Measurements from ENCODE around the gene CCNL1. TPM values are rescaled to one million over a fixed set of nuclear protein-coding genes. Genes with fewer than 3 reads are reported as not detected.

The CCNL1 gene
- total RNA-seq, 1 donor, result 194 TPM

GRCh38 chr3:157111518-157111917 is 48.4 kb downstream of the CCNL1 start:
- Histone ChIP-seq H3K27ac (ENCODE audit: low read depth, low read length) (no peak overlapping the region), H4K20me1 (ENCODE audit: insufficient read depth, low read length) (no peaks in the 10 kb centered on the region), H3K79me2 (ENCODE audit: insufficient read depth, low read length) (no peaks in the 10 kb centered on the region), H3K9me3 (ENCODE audit: low read depth, low read length) (no peaks in the 10 kb centered on the region), H3K4me1 (ENCODE audit: insufficient read depth, low read length) (no peaks in the 10 kb centered on the region), H3K27me3 (ENCODE audit: insufficient read depth, low read length) (no peaks in the 10 kb centered on the region), H3K36me3 (ENCODE audit: insufficient read depth, low read length) (no peaks in the 10 kb centered on the region), H3K4me2 (ENCODE audit: insufficient read depth, low read length) (no peak overlapping the region), H2AFZ (ENCODE audit: low read length) (no peak overlapping the region), H3K4me3 (ENCODE audit: insufficient read depth, low read length) (no peak overlapping the region)
- no peak for TF ChIP-seq CTCF (IDR thresholded peaks at IDR 0.05; ENCODE audit: extremely low read depth, low read depth, low read length)
- DNase-seq (ENCODE audit: insufficient read length, low spot score, missing footprints), result no peak

- Histone ChIP-seq H3K4me1 (ENCODE audit: insufficient read depth, low read length) (no peaks in the 10 kb centered on the region), H4K20me1 (ENCODE audit: insufficient read depth, low read length) (no peaks in the 10 kb centered on the region), H3K9me3 (ENCODE audit: low read depth, low read length) (no peaks in the 10 kb centered on the region), H3K4me2 (ENCODE audit: insufficient read depth, low read length) (no peak overlapping the region), H3K27ac (ENCODE audit: low read depth, low read length) (no peak overlapping the region), H3K79me2 (ENCODE audit: insufficient read depth, low read length) (no peaks in the 10 kb centered on the region), H2AFZ (ENCODE audit: low read length) (no peak overlapping the region), H3K4me3 (ENCODE audit: insufficient read depth, low read length) (no peak overlapping the region), H3K36me3 (ENCODE audit: insufficient read depth, low read length) (no peaks in the 10 kb centered on the region), H3K27me3 (ENCODE audit: insufficient read depth, low read length) (no peaks in the 10 kb centered on the region)
- TF ChIP-seq CTCF (IDR thresholded peaks at IDR 0.05; ENCODE audit: extremely low read depth, low read depth, low read length), result no peak
- DNase-seq (ENCODE audit: insufficient read length, low spot score, missing footprints), result no peak
Observed at GRCh38 chr3:157110761-157111278, 49.1 kb downstream of the CCNL1 start.

GRCh38 chr3:157109267-157110141 is 50.4 kb downstream of the CCNL1 start:
- H3K36me3 ChIP-seq (ENCODE audit: insufficient read depth, low read length), result no peaks in the 10 kb centered on the region
- no peak for TF ChIP-seq CTCF (IDR thresholded peaks at IDR 0.05; ENCODE audit: extremely low read depth, low read depth, low read length)
- no peaks in the 10 kb centered on the region for H4K20me1 ChIP-seq (ENCODE audit: insufficient read depth, low read length)
- no peak overlapping the region for H2AFZ ChIP-seq (ENCODE audit: low read length)
- H3K27ac ChIP-seq (ENCODE audit: low read depth, low read length), result no peak overlapping the region
- H3K9me3 ChIP-seq (ENCODE audit: low read depth, low read length), result no peaks in the 10 kb centered on the region
- no peak overlapping the region for H3K4me3 ChIP-seq (ENCODE audit: insufficient read depth, low read length)
- H3K27me3 ChIP-seq (ENCODE audit: insufficient read depth, low read length), result no peaks in the 10 kb centered on the region
- H3K4me1 ChIP-seq (ENCODE audit: insufficient read depth, low read length), result no peaks in the 10 kb centered on the region
- DNase-seq (ENCODE audit: insufficient read length, low spot score, missing footprints), result no peak
- no peaks in the 10 kb centered on the region for H3K79me2 ChIP-seq (ENCODE audit: insufficient read depth, low read length)
- H3K4me2 ChIP-seq (ENCODE audit: insufficient read depth, low read length), result no peak overlapping the region

- H3K9me3 ChIP-seq (ENCODE audit: low read depth, low read length), result no peaks in the 10 kb centered on the region
- no peak overlapping the region for H3K27ac ChIP-seq (ENCODE audit: low read depth, low read length)
- DNase-seq (ENCODE audit: insufficient read length, low spot score, missing footprints), result no peak
- no peaks in the 10 kb centered on the region for H3K27me3 ChIP-seq (ENCODE audit: insufficient read depth, low read length)
- H3K79me2 ChIP-seq (ENCODE audit: insufficient read depth, low read length), result no peaks in the 10 kb centered on the region
- no peak overlapping the region for H3K4me2 ChIP-seq (ENCODE audit: insufficient read depth, low read length)
- H2AFZ ChIP-seq (ENCODE audit: low read length), result no peak overlapping the region
- H3K4me1 ChIP-seq (ENCODE audit: insufficient read depth, low read length), result no peaks in the 10 kb centered on the region
- H3K4me3 ChIP-seq (ENCODE audit: insufficient read depth, low read length), result no peak overlapping the region
- H3K36me3 ChIP-seq (ENCODE audit: insufficient read depth, low read length), result no peaks in the 10 kb centered on the region
- TF ChIP-seq CTCF (IDR thresholded peaks at IDR 0.05; ENCODE audit: extremely low read depth, low read depth, low read length), result no peak
- no peaks in the 10 kb centered on the region for H4K20me1 ChIP-seq (ENCODE audit: insufficient read depth, low read length)
Observed at GRCh38 chr3:157107644-157108133, 52.3 kb downstream of the CCNL1 start.
